Activated CD8-positive, alpha-beta memory T cell treated with anti-CD3 and anti-CD28 coated beads for 36 hours (primary cell): Measurements from ENCODE around the gene KPNA5. TPM values are rescaled to one million over a fixed set of nuclear protein-coding genes. Genes with fewer than 3 reads are reported as not detected.

Experiments
- CTCF ChIA-PET: fragments of 350-600 bp; sonication (Branson Sonifier 250); formaldehyde crosslinking; loops from one replicate; lab custom pipeline; 2021; ENCODE audit warnings: antibody characterized with exemption; lab: Charles Lee
- POLR2A ChIA-PET: fragments of 350-600 bp; sonication (Branson Sonifier 250); formaldehyde crosslinking; loops from one replicate; lab custom pipeline; 2021; ENCODE audit warnings: antibody characterized with exemption; lab: Charles Lee
- total RNA-seq, 2 experiments: library from RNA; stranded (reverse); gene quantifications; one replicate each; pipeline ENCODE4 v1.2.3, GENCODE V29; 2021

KPNA5 gene
- total RNA-seq, 2 experiments from 2014 or later = 6.9 to 11.0 TPM

DNA sequence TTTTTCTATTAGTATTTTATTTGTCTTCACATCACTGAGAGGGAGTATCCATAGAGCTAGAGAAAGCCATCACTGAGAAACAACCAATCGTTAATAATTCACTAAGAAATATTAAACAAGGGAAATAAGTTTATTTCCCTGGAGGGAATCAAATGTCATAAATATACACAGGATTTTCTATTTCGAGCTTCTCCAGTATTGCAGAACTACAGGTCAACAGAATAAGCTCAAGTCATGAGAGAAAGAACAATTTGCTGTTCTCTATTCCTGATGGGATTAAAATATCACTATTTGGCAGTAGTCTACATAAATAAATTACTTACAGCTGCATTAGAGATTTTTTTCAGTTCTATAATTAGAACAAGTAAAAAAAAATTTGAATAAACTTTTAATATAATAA, 86.7 kb downstream of the KPNA5 start:
- POLR2A ChIA-PET = no interaction called here

GRCh38 chr6:116772450-116772849, 91.4 kb downstream of the KPNA5 start:
- ChIA-PET CTCF (no interaction called here), POLR2A (no interaction called here)

More for the DNA sequence above, 86.7 kb downstream of the KPNA5 start:
- CTCF ChIA-PET = no interaction called here

DNA sequence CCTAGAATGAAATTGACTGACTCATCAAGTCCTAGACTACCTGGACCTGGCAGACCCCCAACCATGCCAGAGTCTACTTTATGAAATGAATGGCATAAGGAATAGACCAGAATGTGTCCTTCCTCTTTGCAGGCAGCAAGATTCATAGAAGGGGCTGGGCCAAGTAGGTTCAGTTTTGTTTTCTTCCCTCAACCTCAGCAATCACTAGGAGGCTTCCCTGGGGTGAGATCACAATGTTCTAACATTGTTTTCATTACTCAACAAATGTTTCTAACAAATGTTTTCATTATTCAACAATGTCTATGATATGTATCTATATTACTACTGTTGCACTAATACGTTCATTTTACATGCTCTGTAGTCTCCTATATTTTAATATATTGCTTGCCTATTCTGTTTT, 92.9 kb downstream of the KPNA5 start:
- ChIA-PET POLR2A (no interaction called here), CTCF (no interaction called here)

- POLR2A ChIA-PET = no interaction called here
- CTCF ChIA-PET = no interaction called here
These were observed 98.7 kb downstream of the KPNA5 start for GRCh38 chr6:116779573-116780164.

DNA sequence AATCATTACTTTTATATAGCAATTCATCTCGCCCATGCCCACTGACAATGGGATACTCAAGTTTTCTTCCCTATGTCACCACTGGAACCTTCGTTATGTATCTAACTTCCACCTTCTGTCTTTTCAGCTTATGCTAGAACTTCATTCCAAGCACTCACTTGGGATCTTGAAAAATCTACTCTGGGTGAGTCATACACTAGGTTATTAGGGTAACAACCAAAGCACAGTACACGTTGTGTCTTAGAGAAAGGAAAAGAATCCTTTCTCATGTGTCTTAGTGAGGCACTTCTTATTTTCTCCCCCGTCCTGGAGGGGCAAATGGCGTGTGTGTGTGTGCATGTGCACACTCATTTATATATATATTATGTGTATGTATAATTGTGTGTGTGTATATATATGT, 102.8 kb downstream of the KPNA5 start:
- ChIA-PET POLR2A (no interaction called here), CTCF (no interaction called here)

Other genes starting within 250 kb of the KPNA5 start
- 1 to 10 TPM; 5.0 to 5.3 TPM for gene CALHM6, start 219.8 kb upstream of the KPNA5 start, total RNA-seq
- not detected for gene CALHM5, start 169.6 kb upstream of the KPNA5 start, total RNA-seq
- gene TRAPPC3L, start 135.5 kb upstream of the KPNA5 start, total RNA-seq = not detected
- gene CALHM4, start 127.5 kb upstream of the KPNA5 start, total RNA-seq = not detected
- gene RWDD1, start 109.7 kb upstream of the KPNA5 start, total RNA-seq = 10 to 100 TPM; 51.0 to 52.4 TPM
- under 1 TPM in 1 of 2 experiments, not detected in 1; 0.08 TPM for gene RSPH4A, start 64.7 kb upstream of the KPNA5 start, total RNA-seq
- 10 to 100 TPM; 15.7 to 19.3 TPM for gene ZUP1, start 12.4 kb upstream of the KPNA5 start, total RNA-seq
- gene FAM162B, start 84.5 kb downstream of the KPNA5 start, total RNA-seq = not detected
- gene GPRC6A, start 147.9 kb downstream of the KPNA5 start, total RNA-seq = not detected
- not detected for gene RFX6, start 196.0 kb downstream of the KPNA5 start, total RNA-seq